Raji (cell line): Measurements from ENCODE around the gene CCL18.

Source experiments
- POLR2A ChIP-seq: IDR thresholded peaks from 2 replicates; pipeline ENCODE4 v1.6.1; 2011; ENCODE audit warnings: low read depth, low read length, control low read depth; ENCODE audit not compliant: insufficient read depth

The CCL18 gene

GRCh38 chr17:36066365-36066985 lies 2.4 kb downstream of the CCL18 start:
- no peak for TF ChIP-seq POLR2A

- no peak for TF ChIP-seq POLR2A
Observed at GRCh38 chr17:36068524-36068923, 4.5 kb downstream of the CCL18 start.

DNA sequence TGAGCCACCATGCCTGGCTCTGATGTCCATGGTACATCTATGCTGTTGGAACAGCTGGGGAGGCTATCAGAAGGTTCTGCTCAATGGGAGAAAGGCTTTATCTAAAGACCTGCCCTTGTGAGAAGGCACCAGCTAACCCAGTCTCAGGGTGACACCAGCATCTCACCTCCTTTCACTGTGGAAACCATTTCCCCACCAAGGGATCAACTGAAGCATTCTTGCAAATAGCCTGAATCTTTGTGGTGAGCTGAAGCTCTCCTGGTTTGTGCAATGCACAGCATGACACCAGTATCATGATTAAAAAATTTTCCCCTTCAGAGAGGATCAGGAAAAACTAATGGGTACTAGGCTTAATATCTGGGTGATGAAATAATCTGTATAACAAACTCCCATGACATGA lies 5.1 kb downstream of the CCL18 start:
- no peak for TF ChIP-seq POLR2A

- no peak for TF ChIP-seq POLR2A
Observed at GRCh38 chr17:36070427-36070826, 6.4 kb downstream of the CCL18 start.

- TF ChIP-seq POLR2A: no peak
Observed at GRCh38 chr17:36071751-36072150, 7.7 kb downstream of the CCL18 start.

- no peak for TF ChIP-seq POLR2A
Observed at GRCh38 chr17:36072431-36073121, 8.5 kb downstream of the CCL18 start.

DNA sequence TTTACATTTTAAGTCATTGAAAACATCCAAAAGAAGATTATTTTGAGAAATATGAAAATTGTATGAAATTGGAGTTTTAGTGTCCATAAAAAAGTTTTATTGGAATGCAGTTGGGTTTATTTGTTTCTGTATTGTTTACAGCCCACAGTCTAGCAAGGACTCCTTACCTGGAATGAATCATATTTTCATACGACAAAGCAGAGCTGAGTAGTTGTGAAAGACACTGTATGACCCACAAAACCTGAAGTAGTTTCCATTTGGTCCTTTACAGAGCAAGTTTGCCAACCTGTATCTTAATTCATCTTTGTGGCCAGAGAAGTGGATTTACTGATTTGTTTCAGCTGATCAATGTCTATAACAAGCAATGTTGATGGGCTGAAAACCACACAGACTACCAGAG lies 10.3 kb downstream of the CCL18 start:
- no peak for TF ChIP-seq POLR2A

DNA sequence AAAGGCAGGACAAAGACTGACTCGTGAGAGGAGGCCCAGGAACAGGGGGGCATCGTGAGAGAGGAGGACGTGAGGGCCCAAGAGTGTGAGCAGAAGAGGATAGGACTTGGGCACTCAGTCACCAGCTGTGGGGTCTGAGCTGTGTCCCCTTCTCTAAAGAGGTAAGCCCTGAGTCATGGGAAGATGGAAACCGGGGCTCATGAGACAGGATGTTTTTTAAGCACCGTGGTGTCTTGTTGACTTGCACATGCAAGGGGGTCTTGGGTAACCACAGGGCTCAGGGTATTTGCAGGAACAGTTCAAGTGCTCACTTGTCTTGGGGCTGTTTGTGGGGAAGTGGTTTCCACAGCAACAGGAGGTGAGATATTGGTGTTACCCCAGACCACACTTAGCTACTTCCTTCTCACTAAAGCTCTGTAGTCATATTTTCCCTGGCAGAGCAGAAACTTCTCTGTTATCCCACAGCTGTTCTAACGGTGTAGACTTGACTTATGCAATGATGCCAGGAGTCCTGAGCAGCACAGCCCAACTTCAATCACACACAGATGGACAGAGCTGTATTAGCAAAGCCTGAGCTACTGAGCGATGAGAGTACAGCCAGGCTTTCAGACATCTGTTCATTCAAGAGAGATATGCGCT lies 18.5 kb downstream of the CCL18 start:
- peak; percentile 34; the same call in 1 of the 2 replicates for TF ChIP-seq POLR2A

- TF ChIP-seq POLR2A: no peak
Observed at GRCh38 chr17:36085765-36086164, 21.7 kb downstream of the CCL18 start.

- no peak for TF ChIP-seq POLR2A
Observed at GRCh38 chr17:36086791-36087190, 22.7 kb downstream of the CCL18 start.

GRCh38 chr17:36088670-36089338 lies 24.7 kb downstream of the CCL18 start:
- no peak for TF ChIP-seq POLR2A

GRCh38 chr17:36089339-36089865 lies 25.3 kb downstream of the CCL18 start:
- no peak for TF ChIP-seq POLR2A

DNA sequence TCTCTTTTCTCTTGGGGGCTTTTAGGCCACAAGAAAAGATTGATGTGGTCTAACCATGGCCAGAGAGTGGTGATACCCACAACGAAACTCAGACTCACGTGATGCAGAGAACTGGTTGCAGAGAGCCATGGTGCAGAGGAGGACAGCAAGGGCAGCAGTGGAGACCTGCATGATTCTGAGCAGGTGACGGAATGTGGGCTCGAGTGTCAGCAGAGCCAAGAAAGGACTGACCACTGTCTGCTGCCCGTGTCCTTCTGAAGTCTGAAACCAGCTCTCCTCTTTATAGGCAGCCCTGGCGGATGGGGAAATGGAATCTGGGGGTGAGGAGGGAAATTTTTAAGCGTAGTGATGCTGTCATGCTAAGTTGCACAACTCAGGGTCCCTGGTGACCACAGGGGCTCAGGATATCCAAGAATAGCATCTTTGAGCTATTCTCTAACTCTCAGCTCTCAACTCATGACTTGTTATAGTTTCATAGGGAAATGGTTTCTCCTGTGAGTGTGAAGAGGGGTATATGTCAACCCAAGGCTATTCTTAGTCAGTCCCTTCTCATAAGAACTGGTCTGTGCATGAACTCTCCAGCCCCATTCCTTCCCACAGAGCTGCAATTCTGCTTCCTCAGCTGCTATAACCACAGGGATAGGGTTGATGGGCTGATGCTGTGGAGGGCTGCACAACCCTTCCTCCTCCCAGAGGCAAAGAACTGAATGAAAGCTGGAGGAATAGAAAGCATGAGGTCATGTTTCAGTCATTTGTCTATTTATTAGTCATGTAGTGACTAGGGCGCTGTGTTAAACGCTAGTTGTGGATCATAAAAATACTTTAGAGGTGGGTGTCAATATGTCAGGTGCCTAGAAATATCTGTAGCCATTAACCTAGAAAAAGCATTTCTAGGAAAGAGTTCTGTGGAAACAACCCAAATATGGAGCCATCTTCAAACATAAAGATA lies 26.1 kb downstream of the CCL18 start, which contains the start of gene CCL3:
CCL3 (minus strand) TSS at position 256 of the 949 bp plus-strand sequence; CDS start at position 171, 85 bp downstream.
- TF ChIP-seq POLR2A: no peak

- TF ChIP-seq POLR2A: no peak
Observed at GRCh38 chr17:36092230-36092629, 28.2 kb downstream of the CCL18 start.
